Inferior parietal cortex (tissue), 1 donor: ENCODE measurements around the gene MARCHF10.
"Not testable (repeated sequence)": the region's sequence is repeated elsewhere in the genome, so short reads cannot be mapped to it uniquely, and the experiment has no call there.

ENCODE experiments used
- DNase-seq: peaks from one replicate; pipeline ENCODE4 v3.0.0-alpha.2; 2016; ENCODE audit errors: extremely low spot score

MARCHF10 gene

GRCh38 chr17:62696726-62697490 is 111.2 kb downstream of the MARCHF10 start:
- no peak for DNase-seq

- DNase-seq = no peak
These were observed 111.9 kb downstream of the MARCHF10 start for GRCh38 chr17:62696256-62696655.

GRCh38 chr17:62695093-62695738 is 112.9 kb downstream of the MARCHF10 start:
- DNase-seq = not testable (repeated sequence)

- no peak for DNase-seq
These were observed 114.3 kb downstream of the MARCHF10 start for GRCh38 chr17:62693616-62694409.

- DNase-seq = no peak
These were observed 115.2 kb downstream of the MARCHF10 start for GRCh38 chr17:62692721-62693431.

- no peak for DNase-seq
These were observed 115.9 kb downstream of the MARCHF10 start for GRCh38 chr17:62692159-62692651.

- DNase-seq = not testable (repeated sequence)
These were observed 116.6 kb downstream of the MARCHF10 start for GRCh38 chr17:62691589-62691915.

- DNase-seq = no peak
These were observed 117.8 kb downstream of the MARCHF10 start for GRCh38 chr17:62690168-62690897.

GRCh38 chr17:62689441-62690167 is 118.5 kb downstream of the MARCHF10 start:
- no peak for DNase-seq

- DNase-seq = no peak
These were observed 119.5 kb downstream of the MARCHF10 start for GRCh38 chr17:62688398-62689160.

GRCh38 chr17:62687997-62688396 is 120.1 kb downstream of the MARCHF10 start:
- DNase-seq = no peak

- no peak for DNase-seq
These were observed 123.9 kb downstream of the MARCHF10 start for GRCh38 chr17:62684179-62684578.

- no peak for DNase-seq
These were observed 126.2 kb downstream of the MARCHF10 start for GRCh38 chr17:62681939-62682381.

- peak; percentile 25 for DNase-seq
These were observed 126.8 kb downstream of the MARCHF10 start for GRCh38 chr17:62681061-62681938.

- no peak for DNase-seq
These were observed 127.5 kb downstream of the MARCHF10 start for GRCh38 chr17:62680541-62681052.

- no peak for DNase-seq
These were observed 128.2 kb downstream of the MARCHF10 start for GRCh38 chr17:62679866-62680377.

GRCh38 chr17:62678214-62678919 is 129.7 kb downstream of the MARCHF10 start:
- no peak for DNase-seq
